Peyer's patch (tissue), 4 donors: ENCODE results near the gene BCR. TPM values are rescaled to one million over a fixed set of nuclear protein-coding genes. Genes with fewer than 3 reads are reported as not detected.
A peak's percentile ranks its signal among the peaks of the same experiment; 100 is the strongest.
"Not testable (repeated sequence)": the region's sequence is repeated elsewhere in the genome, so short reads cannot be mapped to it uniquely, and the experiment has no call there.

Experiments used
- DNase-seq, 3 donors: peaks; one replicate each; pipeline ENCODE4 v3.0.0-alpha.2; 2017 to 2019
- H3K27ac ChIP-seq, 4 donors: fragments of 200-600 bp; sonication (generic); one replicate each; pipeline ENCODE4 v1.5.1; 2016 to 2019
- H3K27me3 ChIP-seq, 2 donors: fragments of 200-600 bp; sonication (generic); one replicate each; pipeline ENCODE4 v1.5.1; 2019
- H3K36me3 ChIP-seq, 3 donors: fragments of 200-600 bp; sonication (generic); one replicate each; pipeline ENCODE4 v1.5.1; 2016 to 2019
- H3K4me1 ChIP-seq, 4 donors: fragments of 200-600 bp; sonication (generic); one replicate each; pipeline ENCODE4 v1.5.1; 2016 to 2019
- H3K4me3 ChIP-seq, 4 donors: fragments of 200-600 bp; sonication (generic); 1 replicate in 3 of 4; 2 replicates in 1 of 4; pipeline ENCODE4 v1.5.1; 2016 to 2019; ENCODE audit warnings: mild to moderate bottlenecking in 1 of 4
- H3K9me3 ChIP-seq, 4 donors: fragments of 200-600 bp; sonication (generic); one replicate each; pipeline ENCODE4 v1.5.1; 2016 to 2019; ENCODE audit warnings: mild to moderate bottlenecking in 1 of 4
- POLR2A ChIP-seq, 2 donors: fragments of 450-650 bp; IDR thresholded peaks; one replicate each; pipeline ENCODE4 v1.5.1; 2017; ENCODE audit warnings: antibody characterized with exemption in 2 of 2, mild to moderate bottlenecking in 2 of 2, moderate library complexity in 2 of 2
- total RNA-seq, 4 donors: library from RNA; depleted of rRNA; stranded (reverse); fragments of >200 nt; gene quantifications; one replicate each; pipeline ENCODE4 v1.1.0, GENCODE V29; 2016
- TF ChIP-seq, protein P1 (sequence below), 6 experiments: fragments of 450-650 bp in 4 of 6; fragments of 200-600 bp in 2 of 6; sonication (generic) in 1 of 6; IDR thresholded peaks; one replicate each; pipeline ENCODE4 v1.5.1; 2017 to 2019; ENCODE audit warnings: antibody characterized with exemption in 6 of 6, mild to moderate bottlenecking in 3 of 6, moderate library complexity in 1 of 6

Gene BCR
- total RNA-seq, 4 donors from 2014 or later: 55.8 to 86.9 (median 66.1) TPM

DNA sequence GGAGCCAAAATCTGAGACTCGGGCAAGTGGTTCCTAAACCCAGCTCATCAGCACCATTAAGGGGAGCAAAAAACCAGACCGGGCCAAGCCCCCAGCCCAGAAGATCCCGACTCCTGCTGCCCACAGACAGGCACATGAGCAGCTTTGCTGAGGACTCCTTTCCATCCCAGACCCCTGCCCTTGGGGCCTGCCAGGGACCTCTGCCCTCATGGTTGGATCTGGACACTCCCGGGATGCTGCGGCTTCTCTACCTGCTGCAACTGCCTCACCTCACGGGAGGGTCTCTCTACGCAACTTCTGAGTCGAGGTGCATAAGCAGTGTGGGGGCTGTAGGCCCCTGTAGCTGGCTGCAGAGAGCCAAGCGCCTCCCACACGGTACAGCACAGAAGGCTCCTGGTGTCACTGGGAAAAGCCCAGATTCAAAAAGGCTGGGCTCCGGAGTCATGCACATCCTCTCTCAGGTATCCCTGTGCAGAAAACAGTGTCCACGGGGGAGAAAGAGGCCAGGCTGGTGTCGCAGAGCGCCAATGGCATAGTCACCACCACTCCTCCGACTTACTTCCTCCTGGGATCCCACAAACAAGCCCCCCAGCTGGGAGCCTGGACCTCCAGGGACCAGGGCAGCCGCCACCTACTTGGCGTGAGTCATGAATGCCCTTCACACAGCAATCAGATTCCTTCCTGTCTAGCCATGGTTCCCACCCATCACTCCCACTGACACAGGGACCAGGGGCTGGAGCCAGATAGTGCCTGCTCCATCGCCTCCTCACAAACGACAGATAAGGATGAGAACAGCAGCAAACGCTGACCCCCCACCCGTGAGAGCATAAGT, 122.1 kb downstream of the BCR start:
- Histone ChIP-seq H3K36me3 (peaks cover 0 to 43% (median 0%) of the 10 kb centered on the region in 3 donors), H3K9me3 (no peaks in the 10 kb centered on the region), H3K4me3 (no peak overlapping the region), H3K4me1 (peaks cover 0 to 7% (median 0%) of the 10 kb centered on the region in 4 donors), H3K27me3 (no peaks in the 10 kb centered on the region), H3K27ac (no peak overlapping the region)
- DNase-seq: no peak
- TF ChIP-seq, protein P1, sequence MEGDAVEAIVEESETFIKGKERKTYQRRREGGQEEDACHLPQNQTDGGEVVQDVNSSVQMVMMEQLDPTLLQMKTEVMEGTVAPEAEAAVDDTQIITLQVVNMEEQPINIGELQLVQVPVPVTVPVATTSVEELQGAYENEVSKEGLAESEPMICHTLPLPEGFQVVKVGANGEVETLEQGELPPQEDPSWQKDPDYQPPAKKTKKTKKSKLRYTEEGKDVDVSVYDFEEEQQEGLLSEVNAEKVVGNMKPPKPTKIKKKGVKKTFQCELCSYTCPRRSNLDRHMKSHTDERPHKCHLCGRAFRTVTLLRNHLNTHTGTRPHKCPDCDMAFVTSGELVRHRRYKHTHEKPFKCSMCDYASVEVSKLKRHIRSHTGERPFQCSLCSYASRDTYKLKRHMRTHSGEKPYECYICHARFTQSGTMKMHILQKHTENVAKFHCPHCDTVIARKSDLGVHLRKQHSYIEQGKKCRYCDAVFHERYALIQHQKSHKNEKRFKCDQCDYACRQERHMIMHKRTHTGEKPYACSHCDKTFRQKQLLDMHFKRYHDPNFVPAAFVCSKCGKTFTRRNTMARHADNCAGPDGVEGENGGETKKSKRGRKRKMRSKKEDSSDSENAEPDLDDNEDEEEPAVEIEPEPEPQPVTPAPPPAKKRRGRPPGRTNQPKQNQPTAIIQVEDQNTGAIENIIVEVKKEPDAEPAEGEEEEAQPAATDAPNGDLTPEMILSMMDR (IDR thresholded peaks at IDR 0.05): no peak

DNA sequence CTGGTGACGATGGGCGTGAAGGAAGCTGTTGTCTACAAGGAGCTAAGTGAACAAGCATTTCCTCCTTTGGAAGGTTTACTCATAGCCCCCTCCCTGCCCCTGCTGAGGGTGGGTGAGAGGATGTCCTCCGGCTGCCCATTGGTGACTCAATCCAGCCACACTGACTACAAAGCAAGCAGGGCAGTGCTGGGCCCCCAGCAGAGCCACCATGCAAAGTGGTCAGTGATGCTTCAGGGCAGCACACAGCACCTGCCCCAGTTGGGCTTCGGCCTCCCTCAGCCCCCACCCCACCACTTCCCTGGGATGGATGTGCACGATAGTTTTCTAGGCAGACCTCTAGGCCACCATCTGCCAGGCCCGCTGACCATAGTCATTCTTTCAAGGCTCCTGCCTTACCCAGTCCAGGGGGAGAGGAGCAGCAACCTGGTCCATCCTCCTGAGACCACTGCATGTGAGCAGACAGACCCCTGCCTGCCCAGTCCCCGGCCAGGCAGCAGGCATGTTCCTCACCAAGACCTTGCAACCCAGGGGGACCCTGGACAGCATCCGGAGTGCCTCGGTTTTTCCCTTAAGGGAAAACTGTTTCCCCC, 125.1 kb downstream of the BCR start:
- Histone ChIP-seq H3K4me1 (peaks cover 0 to 7% (median 0%) of the 10 kb centered on the region in 4 donors), H3K9me3 (no peaks in the 10 kb centered on the region), H3K27ac (peak overlapping the region; percentile 57 to 85 (median 71)), H3K36me3 (peaks cover 0 to 22% (median 0%) of the 10 kb centered on the region in 3 donors), H3K27me3 (no peaks in the 10 kb centered on the region), H3K4me3 (no peak overlapping the region)
- TF ChIP-seq POLR2A (IDR thresholded peaks at IDR 0.05): no peak
- TF ChIP-seq, protein P1 (IDR thresholded peaks at IDR 0.05): no peak
- peak in 2 of 3 donors; percentile 5 to 40 for DNase-seq

DNA sequence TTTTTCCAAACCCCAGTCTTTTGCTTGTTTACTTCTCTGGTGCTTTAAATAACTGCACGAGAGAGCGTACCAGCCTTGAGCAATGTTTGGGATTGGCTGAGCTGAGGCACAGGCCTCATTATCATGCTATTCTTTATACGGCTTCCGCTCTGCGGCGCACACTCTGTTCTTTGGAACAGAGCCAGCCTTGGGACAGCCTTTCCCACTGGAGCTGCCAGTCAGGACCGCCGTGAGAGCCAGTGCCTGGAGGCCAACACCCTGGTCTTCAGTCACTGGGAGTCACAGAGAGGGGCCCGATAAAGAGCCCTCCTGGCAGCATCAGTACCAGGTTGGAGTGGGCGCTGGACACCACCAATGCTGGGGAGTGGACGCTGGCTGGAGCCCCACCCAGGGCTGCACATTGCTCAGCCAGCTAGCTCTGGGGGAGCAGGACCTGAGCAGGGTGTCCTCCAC, 125.6 kb downstream of the BCR start:
- H3K4me1 ChIP-seq: peaks cover 0 to 7% (median 0%) of the 10 kb centered on the region in 4 donors
- peak in 2 of 3 donors; percentile 17 to 68 for DNase-seq

DNA sequence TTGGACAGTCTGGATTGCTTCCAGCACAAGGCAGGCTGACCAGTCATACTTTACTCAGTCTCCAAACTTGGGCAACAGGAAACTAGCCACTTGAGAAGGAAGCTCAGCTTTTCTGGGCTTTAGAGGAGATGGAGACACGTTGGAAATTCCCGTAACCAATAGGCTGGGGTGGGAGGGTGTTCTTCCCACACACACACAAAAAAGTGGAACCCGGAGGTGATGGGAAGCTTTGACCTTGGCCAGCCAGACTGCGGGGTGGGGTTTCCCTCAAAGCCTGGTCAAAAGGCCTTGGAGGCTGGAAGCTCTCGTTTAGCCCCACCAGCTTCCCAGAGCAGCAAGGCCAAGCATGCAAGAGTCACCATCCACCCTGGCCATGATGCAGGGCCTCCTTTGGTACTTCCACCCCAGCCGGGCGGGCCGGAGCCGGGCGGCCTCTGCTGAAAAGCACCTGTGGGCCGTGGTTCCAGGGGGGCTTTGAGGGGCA, 126.2 kb downstream of the BCR start:
- Histone ChIP-seq H3K27me3 (no peaks in the 10 kb centered on the region), H3K4me3 (no peak overlapping the region), H3K9me3 (no peaks in the 10 kb centered on the region), H3K27ac (peak overlapping the region; percentile 52 to 85 (median 61)), H3K36me3 (peaks cover 0 to 18% (median 0%) of the 10 kb centered on the region in 3 donors), H3K4me1 (peaks cover 0 to 7% (median 0%) of the 10 kb centered on the region in 4 donors)
- peak in 2 of 3 donors; percentile 14 to 47 for DNase-seq
- TF ChIP-seq POLR2A (IDR thresholded peaks at IDR 0.05): no peak
- TF ChIP-seq, protein P1 (IDR thresholded peaks at IDR 0.05): no peak

More for the DNA sequence above, 125.6 kb downstream of the BCR start:
- Histone ChIP-seq H3K9me3 (no peaks in the 10 kb centered on the region), H3K27ac (peak overlapping the region; percentile 57 to 85 (median 71)), H3K4me3 (no peak overlapping the region), H3K27me3 (no peaks in the 10 kb centered on the region), H3K36me3 (peaks cover 0 to 19% (median 0%) of the 10 kb centered on the region in 3 donors)
- TF ChIP-seq, protein P1 (IDR thresholded peaks at IDR 0.05): no peak
- TF ChIP-seq POLR2A (IDR thresholded peaks at IDR 0.05): no peak

DNA sequence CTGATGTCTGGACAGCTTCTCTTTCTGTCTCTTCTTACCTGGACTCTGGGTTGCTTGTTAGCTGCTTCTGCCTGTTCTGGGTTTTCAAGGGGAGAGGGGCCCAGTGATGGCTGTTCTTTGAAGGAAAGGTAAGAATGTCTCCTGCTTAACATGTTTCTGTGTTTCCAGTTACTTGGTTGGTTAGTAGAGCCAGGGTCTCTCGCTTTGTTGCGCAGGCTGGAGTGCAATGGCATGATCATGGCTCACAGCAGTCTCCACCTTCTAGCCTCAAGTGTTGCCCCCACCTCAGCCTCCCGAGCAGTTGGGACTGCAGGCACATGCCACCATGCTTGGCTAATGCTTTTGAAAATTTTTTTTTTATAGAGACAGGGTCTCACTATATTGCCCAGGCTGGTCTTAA, 126.6 kb downstream of the BCR start:
- Histone ChIP-seq H3K9me3 (no peaks in the 10 kb centered on the region), H3K4me3 (no peak overlapping the region), H3K27ac (peak overlapping the region in 3 of 4 donors; percentile 18 to 85 (median 70)), H3K36me3 (peaks cover 0 to 13% (median 0%) of the 10 kb centered on the region in 3 donors), H3K4me1 (peaks cover 0 to 7% (median 0%) of the 10 kb centered on the region in 4 donors), H3K27me3 (no peaks in the 10 kb centered on the region)
- TF ChIP-seq POLR2A (IDR thresholded peaks at IDR 0.05): no peak
- TF ChIP-seq, protein P1 (IDR thresholded peaks at IDR 0.05): no peak
- DNase-seq: peak in 1 of 3 donors; percentile 22

DNA sequence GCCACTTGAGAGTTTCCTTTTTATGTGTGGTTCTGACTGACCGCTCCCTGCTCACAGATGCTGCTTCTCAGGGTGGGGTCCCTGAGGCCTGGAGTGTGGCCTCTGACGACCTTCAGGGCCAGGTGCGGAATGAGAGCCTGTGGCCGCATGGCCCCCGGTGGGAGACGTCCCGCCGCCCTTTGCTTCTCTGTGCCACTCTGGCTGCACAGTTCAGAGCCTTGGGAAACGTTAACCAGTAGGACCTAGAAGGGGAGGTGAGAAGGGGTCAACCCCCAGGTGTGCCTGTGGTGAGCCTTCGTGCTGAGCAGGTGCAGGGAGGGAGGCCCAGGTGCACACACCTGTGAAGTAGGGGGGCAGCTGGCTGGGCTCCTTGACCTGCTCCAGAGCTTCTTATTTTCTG, 127.2 kb downstream of the BCR start:
- not testable (repeated sequence) for H3K36me3 ChIP-seq, H3K9me3 ChIP-seq, H3K27me3 ChIP-seq, H3K27ac ChIP-seq, H3K4me1 ChIP-seq, H3K4me3 ChIP-seq
- peak in 1 of 3 donors; percentile 8 for DNase-seq

DNA sequence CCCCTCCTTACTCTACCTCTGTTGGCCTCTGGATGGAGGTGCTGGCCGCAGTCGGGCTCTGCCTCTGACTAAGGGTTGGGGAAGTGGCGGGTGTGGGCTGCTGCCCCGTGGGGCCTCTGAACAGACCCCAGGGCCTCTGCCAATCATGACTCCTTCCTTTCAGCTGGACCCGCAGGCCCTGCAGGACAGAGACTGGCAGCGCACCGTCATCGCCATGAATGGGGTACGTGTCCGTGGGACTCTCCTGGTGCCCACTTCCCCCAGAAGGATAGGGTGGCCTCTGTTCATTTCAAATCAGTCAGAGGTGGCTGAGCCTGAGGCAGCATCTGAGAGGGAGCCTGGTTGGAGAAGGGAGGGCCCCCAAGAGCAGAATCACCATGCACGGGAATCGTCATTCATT, 129.0 kb downstream of the BCR start:
- not testable (repeated sequence) for H3K27ac ChIP-seq, H3K4me1 ChIP-seq, H3K36me3 ChIP-seq, H3K27me3 ChIP-seq, H3K9me3 ChIP-seq, H3K4me3 ChIP-seq
- DNase-seq: peak in 1 of 3 donors; percentile 31

DNA sequence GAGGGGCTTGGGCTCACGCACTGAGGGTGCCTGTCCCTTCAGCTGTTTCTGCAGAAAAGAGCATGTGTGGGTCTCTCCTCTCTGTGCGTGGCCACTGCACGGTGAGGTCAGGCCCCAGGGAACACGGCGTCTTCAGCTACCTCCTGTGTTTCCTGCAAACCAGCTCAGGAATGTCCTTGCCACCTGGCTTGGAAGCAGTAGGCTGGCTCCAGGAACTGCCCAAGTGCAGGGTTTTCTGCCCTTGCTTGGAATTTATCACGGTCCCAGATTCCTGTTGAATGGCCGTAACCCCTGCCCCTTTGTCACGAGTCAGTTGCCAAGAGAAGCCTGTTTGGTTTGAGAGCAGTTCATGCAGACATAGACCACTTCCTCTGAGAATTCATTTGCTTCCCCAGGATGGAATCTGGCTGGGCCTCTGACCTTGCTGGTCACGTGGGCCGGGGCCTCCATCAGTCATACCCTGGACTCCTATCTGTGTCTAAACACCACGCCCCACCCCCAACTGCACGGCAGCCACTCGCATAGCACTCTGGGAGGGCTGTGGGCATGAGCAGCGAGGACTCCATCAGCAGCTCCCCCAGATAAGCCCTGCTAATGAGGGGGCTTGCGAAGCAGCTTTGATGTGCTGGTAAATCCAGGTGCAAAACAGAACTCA, 130.3 kb downstream of the BCR start:
- not testable (repeated sequence) for H3K27ac ChIP-seq, DNase-seq, H3K4me1 ChIP-seq, H3K4me3 ChIP-seq, H3K27me3 ChIP-seq, H3K9me3 ChIP-seq
- peaks cover 0 to 16% (median 0%) of the 10 kb centered on the region in 3 donors for H3K36me3 ChIP-seq
